Small intestine (tissue), 7 donors: Measurements from ENCODE around the gene MADCAM1. TPM values are rescaled to one million over a fixed set of nuclear protein-coding genes. Genes with fewer than 3 reads are reported as not detected.

Experiments used
- DNase-seq, 2 donors: peaks; one replicate each; pipeline versions ENCODE4 v3.0.0 to v3.0.0-alpha.2; 2013
- FAIRE-seq: peaks from 2 replicates; lab custom pipeline; 2012; peaks lifted over from hg19 to GRCh38; lab: Jason Lieb, UNC
- H3K27ac ChIP-seq, 3 donors: one replicate each; pipeline ENCODE4 v1.5.1; 2013; ENCODE audit warnings: low read length in 2 of 3, mild to moderate bottlenecking in 2 of 3, control low read depth in 1 of 3, inconsistent platforms in 1 of 3, low read depth in 1 of 3, moderate library complexity in 1 of 3
- H3K27me3 ChIP-seq, 3 donors: one replicate each; pipeline ENCODE4 v1.6.1; 2013; ENCODE audit warnings: low read length in 3 of 3, inconsistent platforms in 1 of 3; ENCODE audit not compliant: control insufficient read depth in 3 of 3, insufficient read depth in 3 of 3
- H3K36me3 ChIP-seq, 3 donors: one replicate each; pipeline ENCODE4 v1.6.1; 2013; ENCODE audit warnings: low read length in 3 of 3, inconsistent platforms in 1 of 3, low read depth in 1 of 3, mild to moderate bottlenecking in 1 of 3, moderate library complexity in 1 of 3; ENCODE audit not compliant: control insufficient read depth in 3 of 3, insufficient read depth in 2 of 3
- H3K4me1 ChIP-seq, 3 donors: one replicate each; pipeline ENCODE4 v1.6.1; 2013; ENCODE audit warnings: low read length in 2 of 3, inconsistent platforms in 1 of 3, low read depth in 1 of 3, mild to moderate bottlenecking in 1 of 3, moderate library complexity in 1 of 3; ENCODE audit not compliant: control insufficient read depth in 3 of 3, insufficient read depth in 2 of 3
- H3K4me3 ChIP-seq, 3 donors: one replicate each; pipeline ENCODE4 v1.5.1; 2013; ENCODE audit warnings: low read length in 3 of 3, control low read depth in 1 of 3, inconsistent platforms in 1 of 3, low read depth in 1 of 3, mild to moderate bottlenecking in 1 of 3, moderate library complexity in 1 of 3
- H3K9me3 ChIP-seq, 2 donors: one replicate each; pipeline ENCODE4 v1.6.1; 2013; ENCODE audit warnings: low read depth in 1 of 2, low read length in 1 of 2; ENCODE audit not compliant: control insufficient read depth in 2 of 2, insufficient read depth in 1 of 2
- WGBS, 3 donors: extraction: QIAGEN DNeasy Blood & Tissue Kit; methylation state at CpG; one replicate each; pipeline ENCODE4 v1.1.7; 2013; 5-methylcytosine and 5-hydroxymethylcytosine counted together
- polyA plus RNA-seq, 4 donors: library from polyadenylated mRNA; stranded (reverse) in 3 of 4; unstranded in 1 of 4; fragments of 200-250 nt in 3 of 4; fragments of 120-200 nt in 1 of 4; gene quantifications; one replicate each; pipeline versions ENCODE4 v1.2.1 to v1.2.3, GENCODE V29; 2013
- donor health status: healthy with polysubstance abuse.
- donor health status: control.
- donor health status: control.
- donor health status: Bipolar disorder and iron deficiency.
- donor health status: healthy.

Gene MADCAM1
- polyA plus RNA-seq, 4 donors = 1.1 to 11.3 (median 6.4) TPM; not detected in 1

- Histone ChIP-seq H3K27me3 (peaks cover 0 to 2% (median 0%) of the 10 kb centered on the region in 3 donors), H3K9me3 (no peaks in the 10 kb centered on the region), H3K27ac (peak overlapping the region; percentile 80 to 97 (median 91)), H3K4me3 (peak overlapping the region; percentile 80 to 98 (median 96)), H3K4me1 (peaks cover 3 to 26% (median 5%) of the 10 kb centered on the region in 3 donors), H3K36me3 (peaks cover 0 to 12% (median 0%) of the 10 kb centered on the region in 3 donors)
- DNase-seq = peak; percentile 99 to 100
- 4 to 5% (median 4%) methylated on average over 44 to 48 of the region's 48 CpGs for WGBS, 3 donors
- no peak for FAIRE-seq
These were observed 10.4 kb downstream of the MADCAM1 start for GRCh38 chr19:506404-507285.

DNA sequence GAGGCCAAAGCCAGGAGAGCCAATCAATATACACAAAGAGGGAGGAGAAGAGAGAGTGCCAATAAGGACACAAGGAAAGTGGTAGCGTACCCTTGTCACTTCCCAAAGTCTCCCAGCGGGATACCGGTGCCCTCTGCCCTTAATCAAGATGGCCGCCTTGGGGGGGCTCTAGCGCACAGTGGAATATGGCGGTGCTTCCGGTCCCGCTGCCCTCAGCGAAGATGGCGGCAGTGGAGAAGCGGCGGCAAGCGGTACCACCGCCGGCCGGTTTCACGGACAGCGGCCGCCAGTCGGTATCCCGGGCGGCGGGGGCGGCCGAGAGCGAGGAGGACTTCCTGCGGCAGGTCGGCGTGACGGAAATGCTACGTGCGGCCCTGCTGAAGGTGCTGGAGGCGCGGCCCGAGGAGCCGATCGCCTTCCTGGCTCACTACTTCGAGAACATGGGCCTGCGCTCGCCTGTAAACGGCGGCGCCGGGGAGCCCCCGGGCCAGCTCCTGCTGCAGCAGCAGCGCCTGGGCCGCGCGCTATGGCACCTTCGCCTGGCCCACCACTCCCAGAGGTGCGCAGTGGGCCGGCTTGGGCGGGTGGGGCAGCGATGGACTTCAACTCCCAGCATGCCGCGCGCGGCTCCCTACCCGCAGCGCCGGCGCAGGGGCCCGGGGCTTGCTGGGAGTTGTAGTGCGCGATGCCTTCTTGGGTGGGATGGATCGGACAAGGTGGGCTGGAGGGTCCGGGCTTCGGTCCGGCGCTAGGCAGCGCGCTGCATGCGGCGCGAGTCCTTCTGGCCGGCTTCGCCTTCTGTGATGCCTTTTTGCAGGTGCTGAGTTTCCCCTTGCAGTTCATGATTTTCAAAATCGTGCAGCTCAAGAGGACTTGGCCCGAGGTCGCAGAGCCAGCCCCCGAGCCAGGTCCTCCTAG is 11.3 kb downstream of the MADCAM1 start, which contains the start of gene TPGS1:
Gene TPGS1 (plus strand): TSS at position 212 of the 918 bp plus-strand sequence. CDS start 10 bp downstream, at position 222.
- H3K9me3 ChIP-seq = no peaks in the 10 kb centered on the region
- WGBS, 3 donors = 0 to 1% (median 1%) methylated on average over 70 to 81 of the region's 81 CpGs
- H3K27ac ChIP-seq = peak within 1 kb of the TSS; percentile 80 to 97 (median 91)
- FAIRE-seq = peak; percentile 62
- peak in 1 of 2 donors; percentile 73 for DNase-seq
- no peaks in the 10 kb centered on the region for H3K27me3 ChIP-seq
- peaks cover 3 to 26% (median 5%) of the 10 kb centered on the region in 3 donors for H3K4me1 ChIP-seq
- peak within 1 kb of the TSS; percentile 80 to 98 (median 96) for H3K4me3 ChIP-seq
- H3K36me3 ChIP-seq = peaks cover 0 to 17% (median 0%) of the 10 kb centered on the region in 3 donors

DNA sequence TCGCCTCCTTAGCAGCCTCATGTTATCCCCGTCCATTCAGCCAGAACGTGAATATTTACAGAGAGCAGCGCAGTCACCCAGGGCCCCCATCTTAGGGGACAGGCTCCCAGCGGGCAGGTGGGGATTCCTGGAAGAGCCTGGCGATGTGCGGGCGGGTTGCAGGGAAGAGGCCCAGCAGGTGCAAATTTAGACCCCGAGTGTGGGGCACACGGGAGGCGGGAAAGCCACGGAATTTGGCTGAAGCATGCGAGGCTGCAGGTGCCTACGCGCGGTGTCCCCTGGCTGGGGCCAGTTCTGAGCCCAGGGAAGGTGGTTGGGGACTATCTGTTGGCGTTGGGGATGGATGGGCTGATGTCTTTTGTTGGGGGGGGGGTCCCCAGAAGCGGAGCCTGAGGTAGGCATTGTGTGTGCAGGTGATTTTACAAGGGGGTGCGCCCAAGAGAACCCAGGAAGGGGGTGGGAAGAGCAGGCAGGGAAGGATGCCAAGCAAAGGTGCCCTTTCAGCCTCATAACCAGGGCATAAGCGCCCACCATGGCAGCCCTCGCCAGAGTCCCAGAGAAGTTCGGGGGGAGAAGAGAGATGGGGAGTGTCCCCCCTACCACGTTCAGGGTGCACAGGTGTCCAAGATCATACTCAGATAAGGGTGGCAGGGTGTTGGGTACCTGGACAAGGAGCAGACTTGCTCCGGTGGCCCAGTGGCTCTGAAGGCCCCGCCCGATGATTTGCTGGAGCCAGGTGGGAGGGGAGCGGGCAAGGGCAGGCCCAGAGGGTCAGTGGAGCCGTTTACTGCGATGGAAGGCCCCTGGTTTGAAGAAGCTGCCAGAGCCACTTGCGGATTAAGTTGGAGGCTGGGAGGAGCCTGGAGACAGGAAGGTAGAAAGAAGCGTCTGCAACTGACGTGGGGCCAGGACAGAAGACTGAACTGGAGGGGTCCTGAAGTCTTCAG is 12.2 kb downstream of the MADCAM1 start:
- no peak for DNase-seq
- Histone ChIP-seq H3K4me1 (peaks cover 3 to 32% (median 5%) of the 10 kb centered on the region in 3 donors), H3K9me3 (no peaks in the 10 kb centered on the region), H3K36me3 (peaks cover 0 to 17% (median 0%) of the 10 kb centered on the region in 3 donors), H3K4me3 (peak overlapping the region; percentile 80 to 98 (median 96)), H3K27ac (no peak overlapping the region), H3K27me3 (no peaks in the 10 kb centered on the region)
- 42 to 58% (median 49%) methylated on average over 31 to 32 of the region's 32 CpGs for WGBS, 3 donors
- no peak for FAIRE-seq

DNA sequence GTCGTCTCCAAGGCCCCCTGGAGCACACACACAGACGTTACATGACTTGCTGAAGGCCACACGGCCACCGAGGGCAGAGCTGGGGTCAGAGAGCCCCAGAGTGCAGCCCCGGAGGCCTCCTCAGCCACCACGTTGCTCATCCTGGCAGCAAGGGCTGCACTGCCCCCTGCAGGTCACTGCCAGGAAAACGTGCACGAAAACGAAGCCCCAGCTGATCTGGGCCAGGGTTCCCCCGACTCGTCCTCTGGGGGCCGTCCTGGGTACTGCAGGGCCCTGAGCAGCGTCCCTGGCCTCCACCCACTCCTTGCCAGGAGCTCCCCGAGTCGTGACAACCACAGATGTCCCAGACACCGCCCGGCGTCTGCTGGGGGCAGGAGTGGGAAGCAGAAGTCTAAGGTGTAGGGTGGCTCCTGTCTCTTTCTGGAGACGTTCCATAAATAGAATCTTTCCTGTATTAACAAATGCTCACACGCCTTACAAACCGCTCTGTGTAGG is 14.4 kb downstream of the MADCAM1 start:
- 4 to 11% (median 6%) methylated on average over 19 to 21 of the region's 21 CpGs for WGBS, 3 donors
- H3K36me3 ChIP-seq = peaks cover 0 to 32% (median 0%) of the 10 kb centered on the region in 3 donors
- H3K27ac ChIP-seq = peak overlapping the region; percentile 12 to 80 (median 74)
- no peaks in the 10 kb centered on the region for H3K27me3 ChIP-seq
- FAIRE-seq (no peak), DNase-seq (peak; percentile 79 to 95)
- H3K9me3 ChIP-seq = no peaks in the 10 kb centered on the region
- peak overlapping the region in 2 of 3 donors; percentile 8 to 22 for H3K4me3 ChIP-seq
- H3K4me1 ChIP-seq = peaks cover 3 to 32% (median 5%) of the 10 kb centered on the region in 3 donors

- peak overlapping the region in 1 of 3 donors; percentile 8 for H3K4me3 ChIP-seq
- WGBS, 3 donors = 13 to 30% (median 20%) methylated on average over 30 of the region's 30 CpGs
These were observed 15.0 kb downstream of the MADCAM1 start for GRCh38 chr19:511101-511851.

DNA sequence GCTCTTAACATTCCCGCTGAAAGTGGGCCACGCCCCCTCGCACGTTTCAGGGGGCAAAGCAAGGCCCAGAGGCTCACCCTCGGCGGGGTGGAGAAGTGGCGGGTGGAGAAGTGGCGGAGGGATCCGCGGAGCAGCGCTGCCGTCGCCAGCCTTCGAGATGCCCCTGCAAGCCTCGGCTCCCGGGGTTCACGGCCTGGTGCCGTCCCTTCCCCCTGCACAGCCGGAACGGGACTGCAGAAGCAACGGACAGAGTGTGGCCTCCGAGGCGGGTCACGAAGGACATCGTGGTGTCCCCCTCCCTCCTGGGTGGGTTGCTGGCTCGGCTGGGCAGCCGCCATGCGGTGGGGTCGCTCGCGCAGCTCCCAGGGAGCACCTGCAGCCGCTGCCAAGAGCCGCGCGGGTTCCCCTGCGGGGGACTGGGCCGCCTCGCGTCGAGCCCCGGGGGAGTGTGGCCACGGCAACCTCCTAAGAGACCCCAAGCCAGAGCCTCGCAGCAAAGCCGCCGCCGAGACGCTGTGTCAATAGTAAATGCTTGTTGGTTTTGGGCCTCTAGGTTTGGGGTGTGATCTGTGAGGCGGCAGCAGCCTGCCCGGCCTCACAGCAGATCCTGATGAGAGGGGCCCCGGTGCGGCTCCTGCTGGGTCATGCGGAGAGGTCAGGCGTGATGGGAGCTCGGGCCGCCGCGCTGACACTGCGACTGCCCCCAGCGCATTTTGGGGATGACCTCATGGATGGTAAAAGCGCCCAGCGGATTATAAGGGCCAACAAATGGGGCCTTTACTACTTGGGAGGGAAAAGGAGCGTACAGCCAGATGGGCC is 16.5 kb downstream of the MADCAM1 start:
- WGBS, 3 donors = 18 to 52% (median 46%) methylated on average over 44 to 62 of the region's 62 CpGs
- Histone ChIP-seq H3K9me3 (no peaks in the 10 kb centered on the region), H3K4me3 (no peak overlapping the region), H3K27me3 (no peaks in the 10 kb centered on the region), H3K27ac (peak overlapping the region in 1 of 3 donors; percentile 52), H3K36me3 (peaks cover 0 to 32% (median 0%) of the 10 kb centered on the region in 3 donors), H3K4me1 (peaks cover 3 to 35% (median 5%) of the 10 kb centered on the region in 3 donors)
- DNase-seq (no peak), FAIRE-seq (no peak)

More at GRCh38 chr19:511101-511851, 15.0 kb downstream of the MADCAM1 start:
- Histone ChIP-seq H3K9me3 (no peaks in the 10 kb centered on the region), H3K36me3 (peaks cover 0 to 32% (median 0%) of the 10 kb centered on the region in 3 donors), H3K4me1 (peaks cover 3 to 31% (median 5%) of the 10 kb centered on the region in 3 donors), H3K27me3 (no peaks in the 10 kb centered on the region), H3K27ac (peak overlapping the region; percentile 12 to 80 (median 74))
- no peak for FAIRE-seq
- peak; percentile 69 to 90 for DNase-seq
